ENCODE measurements around the gene NUTM2E.
"Not testable (repeated sequence)": the region's sequence is repeated elsewhere in the genome, so short reads cannot be mapped to it uniquely, and the experiment has no call there.

DNA sequence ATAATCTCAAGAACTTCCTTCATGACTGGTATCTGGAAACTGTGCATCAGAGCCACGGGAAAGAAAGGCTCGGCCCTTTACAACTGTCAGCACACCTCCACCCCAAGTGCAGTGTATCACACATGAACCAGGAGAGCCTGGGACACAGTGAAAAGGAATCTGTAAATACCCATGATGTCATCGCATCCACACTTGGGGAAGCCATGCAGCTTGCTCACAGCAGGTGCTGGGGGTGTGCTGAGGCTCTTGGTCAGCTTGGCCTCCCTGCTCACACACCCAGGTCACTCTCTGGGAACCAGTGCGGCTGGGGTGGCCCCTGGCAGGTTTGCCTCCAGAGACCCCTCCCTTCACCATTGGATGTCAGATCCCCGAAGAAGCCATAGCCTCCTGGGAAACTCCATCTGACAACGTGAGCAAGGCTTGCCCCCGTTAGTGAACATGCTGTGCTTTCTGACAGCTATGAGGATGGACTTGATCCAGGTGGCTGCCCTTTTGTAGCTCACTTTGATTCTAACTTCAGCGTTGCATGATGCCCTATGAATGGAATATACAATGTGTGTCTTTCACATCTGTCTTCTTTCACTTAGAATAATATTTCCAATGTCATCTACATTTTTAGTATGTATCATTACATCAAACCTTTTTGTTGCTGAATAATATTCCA, 26.8 kb downstream of the NUTM2E start:
- TF ChIP-seq, protein P1, sequence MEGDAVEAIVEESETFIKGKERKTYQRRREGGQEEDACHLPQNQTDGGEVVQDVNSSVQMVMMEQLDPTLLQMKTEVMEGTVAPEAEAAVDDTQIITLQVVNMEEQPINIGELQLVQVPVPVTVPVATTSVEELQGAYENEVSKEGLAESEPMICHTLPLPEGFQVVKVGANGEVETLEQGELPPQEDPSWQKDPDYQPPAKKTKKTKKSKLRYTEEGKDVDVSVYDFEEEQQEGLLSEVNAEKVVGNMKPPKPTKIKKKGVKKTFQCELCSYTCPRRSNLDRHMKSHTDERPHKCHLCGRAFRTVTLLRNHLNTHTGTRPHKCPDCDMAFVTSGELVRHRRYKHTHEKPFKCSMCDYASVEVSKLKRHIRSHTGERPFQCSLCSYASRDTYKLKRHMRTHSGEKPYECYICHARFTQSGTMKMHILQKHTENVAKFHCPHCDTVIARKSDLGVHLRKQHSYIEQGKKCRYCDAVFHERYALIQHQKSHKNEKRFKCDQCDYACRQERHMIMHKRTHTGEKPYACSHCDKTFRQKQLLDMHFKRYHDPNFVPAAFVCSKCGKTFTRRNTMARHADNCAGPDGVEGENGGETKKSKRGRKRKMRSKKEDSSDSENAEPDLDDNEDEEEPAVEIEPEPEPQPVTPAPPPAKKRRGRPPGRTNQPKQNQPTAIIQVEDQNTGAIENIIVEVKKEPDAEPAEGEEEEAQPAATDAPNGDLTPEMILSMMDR (IDR thresholded peaks at IDR 0.05), result not testable (repeated sequence)
- not testable (repeated sequence) for TF ChIP-seq POLR2A (IDR thresholded peaks at IDR 0.05)
